ENCODE results near the gene KLHL30. TPM values are rescaled to one million over a fixed set of nuclear protein-coding genes. Genes with fewer than 3 reads are reported as not detected.

Gene KLHL30
- total RNA-seq, 8 experiments from 2014 or later = 0.21 to 0.76 (median 0.42) TPM

GRCh38 chr2:238145046-238145445 lies 6.6 kb downstream of the KLHL30 start:
- ATAC-seq (replicated peaks in 6 of 8) = no peak
- Histone ChIP-seq H3K4me1 (replicated peaks in 1 of 2) (peaks cover 0 to 11% of the 10 kb centered on the region in 2 donors), H3K4me3 (no peak overlapping the region), H3K27ac (no peak overlapping the region)
- in situ Hi-C loops (cut with MboI; ENCODE audit: low pct_unique_long_range_greater_than_20kb in 2 of 9, low sequenced_read_pairs in 9 of 9, unreplicated experiment in 9 of 9) = no loop called here
- WGBS, 10 experiments = 56 to 94% (median 73%) methylated on average over 1 to 3 of the region's 12 CpGs; no CpG with 5 or more reads in 6 of the 10 experiments

- H3K4me1 ChIP-seq (replicated peaks in 1 of 2) = peaks cover 0 to 11% of the 10 kb centered on the region in 2 donors
- H3K4me3 ChIP-seq = no peak overlapping the region
- ATAC-seq (replicated peaks in 6 of 8) = no peak
- no peak overlapping the region for H3K27ac ChIP-seq
- WGBS, 10 experiments = 63 to 100% (median 80%) methylated on average over 1 to 8 of the region's 12 CpGs; no CpG with 5 or more reads in 4 of the 10 experiments
- in situ Hi-C loops (cut with MboI; ENCODE audit: low pct_unique_long_range_greater_than_20kb in 2 of 9, low sequenced_read_pairs in 9 of 9, unreplicated experiment in 9 of 9) = no loop called here
These were observed 7.4 kb downstream of the KLHL30 start for GRCh38 chr2:238145851-238146250.

GRCh38 chr2:238146884-238147544 lies 8.5 kb downstream of the KLHL30 start:
- Histone ChIP-seq H3K4me3 (no peak overlapping the region), H3K4me1 (replicated peaks in 1 of 2) (peaks cover 0 to 11% of the 10 kb centered on the region in 2 donors), H3K27ac (no peak overlapping the region)
- peak in 4 of 8 experiments; percentile 32 to 54 (median 50) for ATAC-seq (replicated peaks in 6 of 8)
- in situ Hi-C loops (cut with MboI; ENCODE audit: low pct_unique_long_range_greater_than_20kb in 2 of 9, low sequenced_read_pairs in 9 of 9, unreplicated experiment in 9 of 9) = no loop called here
- WGBS, 10 experiments = 20 to 90% (median 80%) methylated on average over 1 to 9 of the region's 13 CpGs; no CpG with 5 or more reads in 3 of the 10 experiments

- peaks cover 0 to 11% of the 10 kb centered on the region in 2 donors for H3K4me1 ChIP-seq (replicated peaks in 1 of 2)
- no peak overlapping the region for H3K4me3 ChIP-seq
- 40 to 100% methylated on average over 1 to 2 of the region's 15 CpGs; no CpG with 5 or more reads in 8 of the 10 experiments for WGBS, 10 experiments
- no peak overlapping the region for H3K27ac ChIP-seq
- no peak for ATAC-seq (replicated peaks in 6 of 8)
- in situ Hi-C loops (cut with MboI; ENCODE audit: low pct_unique_long_range_greater_than_20kb in 2 of 9, low sequenced_read_pairs in 9 of 9, unreplicated experiment in 9 of 9) = no loop called here
These were observed 10.5 kb downstream of the KLHL30 start for GRCh38 chr2:238148981-238149380.

GRCh38 chr2:238149841-238150572 lies 11.5 kb downstream of the KLHL30 start:
- H3K27ac ChIP-seq = no peak overlapping the region
- no peak overlapping the region for H3K4me3 ChIP-seq
- H3K4me1 ChIP-seq (replicated peaks in 1 of 2) = peaks cover 0 to 11% of the 10 kb centered on the region in 2 donors
- in situ Hi-C loops (cut with MboI; ENCODE audit: low pct_unique_long_range_greater_than_20kb in 2 of 9, low sequenced_read_pairs in 9 of 9, unreplicated experiment in 9 of 9) = no loop called here
- ATAC-seq (replicated peaks in 6 of 8) = peak in 2 of 8 experiments; percentile 15 to 23
- WGBS, 10 experiments = 83% methylated on average over 7 of the region's 14 CpGs; no CpG with 5 or more reads in 9 of the 10 experiments

GRCh38 chr2:238150686-238151085 lies 12.2 kb downstream of the KLHL30 start:
- 100% methylated on average over 6 of the region's 25 CpGs; no CpG with 5 or more reads in 9 of the 10 experiments for WGBS, 10 experiments
- Histone ChIP-seq H3K4me1 (replicated peaks in 1 of 2) (peaks cover 0 to 11% of the 10 kb centered on the region in 2 donors), H3K27ac (no peak overlapping the region), H3K4me3 (no peak overlapping the region)
- in situ Hi-C loops (cut with MboI; ENCODE audit: low pct_unique_long_range_greater_than_20kb in 2 of 9, low sequenced_read_pairs in 9 of 9, unreplicated experiment in 9 of 9) = no loop called here
- no peak for ATAC-seq (replicated peaks in 6 of 8)

- ATAC-seq (replicated peaks in 6 of 8) = no peak
- Histone ChIP-seq H3K4me1 (replicated peaks in 1 of 2) (peaks cover 0 to 11% of the 10 kb centered on the region in 2 donors), H3K27ac (no peak overlapping the region), H3K4me3 (no peak overlapping the region)
- 20 to 100% (median 80%) methylated on average over 1 to 2 of the region's 13 CpGs; no CpG with 5 or more reads in 6 of the 10 experiments for WGBS, 10 experiments
- in situ Hi-C loops (cut with MboI; ENCODE audit: low pct_unique_long_range_greater_than_20kb in 2 of 9, low sequenced_read_pairs in 9 of 9, unreplicated experiment in 9 of 9) = no loop called here
These were observed 12.7 kb downstream of the KLHL30 start for GRCh38 chr2:238151205-238151604.

- 53 to 100% (median 80%) methylated on average over 2 to 7 of the region's 16 CpGs; no CpG with 5 or more reads in 6 of the 10 experiments for WGBS, 10 experiments
- Histone ChIP-seq H3K4me3 (no peak overlapping the region), H3K27ac (no peak overlapping the region), H3K4me1 (replicated peaks in 1 of 2) (peaks cover 0 to 11% of the 10 kb centered on the region in 2 donors)
- ATAC-seq (replicated peaks in 6 of 8) = peak in 1 of 8 experiments; percentile 6
- in situ Hi-C loops (cut with MboI; ENCODE audit: low pct_unique_long_range_greater_than_20kb in 2 of 9, low sequenced_read_pairs in 9 of 9, unreplicated experiment in 9 of 9) = no loop called here
These were observed 13.3 kb downstream of the KLHL30 start for GRCh38 chr2:238151628-238152235.

GRCh38 chr2:238152771-238153688 lies 14.6 kb downstream of the KLHL30 start:
- Histone ChIP-seq H3K27ac (no peak overlapping the region), H3K4me1 (replicated peaks in 1 of 2) (peaks cover 0 to 3% of the 10 kb centered on the region in 2 donors), H3K4me3 (no peak overlapping the region)
- WGBS, 10 experiments = 38 to 100% (median 66%) methylated on average over 1 to 6 of the region's 22 CpGs; no CpG with 5 or more reads in 6 of the 10 experiments
- in situ Hi-C loops (cut with MboI; ENCODE audit: low pct_unique_long_range_greater_than_20kb in 2 of 9, low sequenced_read_pairs in 9 of 9, unreplicated experiment in 9 of 9) = no loop called here
- no peak for ATAC-seq (replicated peaks in 6 of 8)

GRCh38 chr2:238154570-238154969 lies 16.1 kb downstream of the KLHL30 start:
- in situ Hi-C loops (cut with MboI; ENCODE audit: low pct_unique_long_range_greater_than_20kb in 2 of 9, low sequenced_read_pairs in 9 of 9, unreplicated experiment in 9 of 9) = no loop called here
- no peak overlapping the region for H3K4me3 ChIP-seq
- WGBS, 10 experiments = 67 to 100% (median 92%) methylated on average over 1 to 6 of the region's 10 CpGs; no CpG with 5 or more reads in 2 of the 10 experiments
- H3K4me1 ChIP-seq (replicated peaks in 1 of 2) = peaks cover 0 to 6% of the 10 kb centered on the region in 2 donors
- no peak overlapping the region for H3K27ac ChIP-seq
- no peak for ATAC-seq (replicated peaks in 6 of 8)

GRCh38 chr2:238155051-238155760 lies 16.7 kb downstream of the KLHL30 start:
- Histone ChIP-seq H3K4me3 (no peak overlapping the region), H3K4me1 (replicated peaks in 1 of 2) (peaks cover 0 to 8% of the 10 kb centered on the region in 2 donors), H3K27ac (no peak overlapping the region)
- 60 to 100% (median 86%) methylated on average over 1 to 17 of the region's 19 CpGs; no CpG with 5 or more reads in 2 of the 10 experiments for WGBS, 10 experiments
- ATAC-seq (replicated peaks in 6 of 8) = no peak
- in situ Hi-C loops (cut with MboI; ENCODE audit: low pct_unique_long_range_greater_than_20kb in 2 of 9, low sequenced_read_pairs in 9 of 9, unreplicated experiment in 9 of 9) = no loop called here
